Stomach (tissue), 9 donors: ENCODE measurements around the gene PDE9A. TPM values are rescaled to one million over a fixed set of nuclear protein-coding genes. Genes with fewer than 3 reads are reported as not detected.

Experiments used
- DNase-seq, 2 donors: peaks; one replicate each; pipeline versions ENCODE4 v3.0.0 to v3.0.0-alpha.2; 2013 to 2019
- H3K27ac ChIP-seq, 5 donors: fragments of 200-600 bp in 4 of 5; sonication (generic) in 4 of 5; one replicate each; pipeline ENCODE4 v1.5.1; 2013 to 2019; ENCODE audit warnings: mild to moderate bottlenecking in 1 of 5, moderate library complexity in 1 of 5
- H3K27me3 ChIP-seq, 3 donors: fragments of 200-600 bp; sonication (generic); one replicate each; pipeline ENCODE4 v1.5.1; 2017 to 2019; ENCODE audit warnings: mixed run types in 1 of 3
- H3K36me3 ChIP-seq, 4 donors: fragments of 200-600 bp; sonication (generic); 1 replicate in 3 of 4; 2 replicates in 1 of 4; pipeline ENCODE4 v1.5.1; 2016 to 2019
- H3K4me1 ChIP-seq, 4 donors: fragments of 200-600 bp; sonication (generic); one replicate each; pipeline ENCODE4 v1.5.1; 2016 to 2019
- H3K4me3 ChIP-seq, 4 donors: fragments of 200-600 bp; sonication (generic) in 3 of 4; one replicate each; pipeline ENCODE4 v1.5.1; 2016 to 2019; ENCODE audit warnings: mild to moderate bottlenecking in 1 of 4
- H3K9me3 ChIP-seq, 4 donors: fragments of 200-600 bp; sonication (generic); one replicate each; pipeline ENCODE4 v1.5.1; 2016 to 2019
- CTCF ChIP-seq, 7 experiments: fragments of 450-650 bp in 4 of 7; fragments of 200-600 bp in 3 of 7; sonication (generic) in 3 of 7; IDR thresholded peaks; one replicate each; pipeline ENCODE4 v1.5.1; 2016 to 2019; ENCODE audit warnings: antibody characterized with exemption in 7 of 7, control low read depth in 2 of 7, mild to moderate bottlenecking in 1 of 7
- EP300 ChIP-seq: sonication (generic); formaldehyde crosslinking; IDR thresholded peaks from one replicate; pipeline ENCODE4 v1.6.1; 2017; ENCODE audit warnings: antibody characterized with exemption
- POLR2A ChIP-seq, 4 donors: fragments of 450-650 bp; IDR thresholded peaks; one replicate each; pipeline ENCODE4 v1.6.1; 2016; ENCODE audit warnings: antibody characterized with exemption in 4 of 4, control low read depth in 2 of 4, mild to moderate bottlenecking in 1 of 4, moderate library complexity in 1 of 4
- POLR2AphosphoS5 ChIP-seq, 3 donors: sonication (generic); formaldehyde crosslinking; IDR thresholded peaks; one replicate each; pipeline ENCODE4 v1.6.1; 2016; ENCODE audit warnings: antibody characterized with exemption in 3 of 3
- WGBS, 5 donors: extraction: QIAGEN DNeasy Blood & Tissue Kit in 3 of 5; methylation state at CpG; one replicate each; pipeline versions ENCODE4 v1.1.5 to v1.1.7; 2013 to 2018; 5-methylcytosine and 5-hydroxymethylcytosine counted together
- intact Hi-C: fragments of 100-400 bp; cut with DNase I; formaldehyde crosslinking; loops from one replicate; pipeline ENCODE4 v1.15.1; 2023; ENCODE audit warnings: low total_unique reads
- polyA plus RNA-seq, 3 donors: library from polyadenylated mRNA; stranded (reverse); fragments of 200-250 nt; gene quantifications; one replicate each; pipeline ENCODE4 v1.2.3, GENCODE V29; 2013
- total RNA-seq, 5 donors: library from RNA; depleted of rRNA; stranded (reverse); fragments of >200 nt; gene quantifications; one replicate each; pipeline versions ENCODE4 v1.1.0 to v1.2.3, GENCODE V29; 2014 to 2016
- donor health status: healthy with polysubstance abuse.
- donor health status: Bipolar disorder and iron deficiency.
- donor health status: healthy.

Gene PDE9A
- total and polyA plus RNA-seq, 8 donors = 6.4 to 77.1 (median 11.9) TPM

DNA sequence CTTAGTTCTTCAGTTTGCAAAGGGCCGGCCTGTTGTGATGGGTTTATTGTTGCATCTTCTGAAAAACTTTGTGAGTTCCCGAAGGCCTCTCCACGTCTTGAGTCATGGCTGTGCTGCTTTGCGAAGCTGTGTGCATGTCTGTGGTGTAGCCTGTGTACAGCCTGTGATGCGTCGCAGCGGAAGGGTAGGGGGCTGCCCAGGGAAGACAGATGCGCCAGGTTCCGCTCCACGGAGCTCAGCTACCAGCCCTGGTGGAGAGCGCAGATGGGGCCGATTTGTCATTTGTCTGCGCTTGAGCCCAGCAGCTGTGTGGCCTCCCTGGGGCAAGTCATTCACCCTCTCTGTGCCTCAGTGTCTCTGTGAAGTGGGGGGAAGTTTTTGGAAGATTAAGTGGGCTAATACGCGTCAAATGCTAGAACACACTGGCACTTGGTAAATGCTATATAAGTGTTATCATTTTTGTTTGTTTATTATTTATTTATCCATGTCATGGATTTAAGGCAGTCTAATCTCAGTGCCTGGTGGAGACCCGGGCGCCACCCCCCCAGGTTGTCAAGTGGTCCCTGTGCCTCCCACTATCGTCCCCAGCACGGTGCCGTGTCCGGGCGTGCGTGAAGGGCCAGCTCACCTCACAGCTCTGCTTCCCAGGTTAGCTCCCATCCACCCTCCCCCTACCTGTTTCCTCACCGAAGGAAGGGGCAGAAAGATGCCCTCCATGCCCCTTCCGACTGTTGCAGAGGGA, 8.4 kb downstream of the PDE9A start:
- H3K27ac ChIP-seq = no peak overlapping the region
- intact Hi-C loops = no loop called here
- no peak overlapping the region for H3K4me3 ChIP-seq
- TF ChIP-seq CTCF (IDR thresholded peaks at IDR 0.05) = no peak
- TF ChIP-seq EP300 = no peak
- no peak for TF ChIP-seq POLR2AphosphoS5 (IDR thresholded peaks at IDR 0.05)
- no peak for TF ChIP-seq POLR2A (IDR thresholded peaks at IDR 0.05)
- H3K9me3 ChIP-seq = no peaks in the 10 kb centered on the region
- WGBS, 5 donors = 90 to 93% (median 92%) methylated on average over 25 of the region's 25 CpGs
- H3K27me3 ChIP-seq = peaks cover 0 to 17% (median 5%) of the 10 kb centered on the region in 3 donors
- H3K36me3 ChIP-seq = no peaks in the 10 kb centered on the region
- no peak for DNase-seq
- peaks cover 0 to 45% (median 4%) of the 10 kb centered on the region in 4 donors for H3K4me1 ChIP-seq

DNA sequence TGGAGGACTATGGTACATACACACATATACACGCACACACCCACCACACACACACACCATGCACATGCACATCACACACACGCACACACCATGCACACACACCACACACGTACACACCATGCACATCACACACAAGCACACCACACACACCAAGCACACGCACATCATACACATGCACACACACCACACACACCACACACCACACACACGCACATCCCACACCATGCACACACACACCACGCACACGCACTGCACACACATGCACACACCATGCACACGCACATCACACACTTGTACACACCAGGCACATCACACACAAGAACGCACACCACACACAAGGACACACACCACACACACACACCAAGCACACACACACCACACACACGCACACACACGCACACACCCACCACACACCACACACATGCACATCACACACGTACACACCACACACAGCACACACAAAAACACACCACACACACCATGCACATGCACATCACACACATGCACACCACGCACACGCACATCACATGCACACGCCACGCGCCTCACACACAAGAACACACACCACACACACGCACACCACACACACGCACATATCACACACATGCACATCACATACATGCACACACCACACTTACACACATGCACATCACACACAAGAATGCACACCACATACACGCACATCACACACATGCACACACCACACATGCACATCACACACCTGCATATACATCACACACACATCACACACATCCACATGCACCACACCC, 9.2 kb downstream of the PDE9A start:
- 90 to 97% (median 95%) methylated on average over 20 of the region's 20 CpGs for WGBS, 5 donors
- TF ChIP-seq CTCF (IDR thresholded peaks at IDR 0.05) = no peak
- TF ChIP-seq POLR2A (IDR thresholded peaks at IDR 0.05) = no peak
- no peak for TF ChIP-seq EP300
- TF ChIP-seq POLR2AphosphoS5 (IDR thresholded peaks at IDR 0.05) = no peak
- Histone ChIP-seq H3K4me3 (no peak overlapping the region), H3K27me3 (peaks cover 0 to 9% (median 0%) of the 10 kb centered on the region in 3 donors), H3K36me3 (no peaks in the 10 kb centered on the region), H3K4me1 (peaks cover 0 to 45% (median 4%) of the 10 kb centered on the region in 4 donors), H3K27ac (no peak overlapping the region), H3K9me3 (no peaks in the 10 kb centered on the region)
- DNase-seq = no peak
- intact Hi-C loops = no loop called here

GRCh38 chr21:42663200-42663750, 9.9 kb downstream of the PDE9A start:
- Histone ChIP-seq H3K27me3 (peaks cover 0 to 3% (median 0%) of the 10 kb centered on the region in 3 donors), H3K9me3 (no peaks in the 10 kb centered on the region), H3K36me3 (no peaks in the 10 kb centered on the region), H3K4me1 (peaks cover 0 to 45% (median 5%) of the 10 kb centered on the region in 4 donors), H3K27ac (no peak overlapping the region), H3K4me3 (no peak overlapping the region)
- 92 to 97% (median 96%) methylated on average over 11 to 18 of the region's 18 CpGs for WGBS, 5 donors
- intact Hi-C loops = no loop called here
- no peak for DNase-seq
- TF ChIP-seq EP300 (no peak), POLR2AphosphoS5 (IDR thresholded peaks at IDR 0.05) (no peak), CTCF (IDR thresholded peaks at IDR 0.05) (no peak), POLR2A (IDR thresholded peaks at IDR 0.05) (no peak)

GRCh38 chr21:42663860-42664535, 10.6 kb downstream of the PDE9A start:
- Histone ChIP-seq H3K27ac (no peak overlapping the region), H3K4me1 (peaks cover 0 to 50% (median 8%) of the 10 kb centered on the region in 4 donors), H3K4me3 (no peak overlapping the region), H3K36me3 (no peaks in the 10 kb centered on the region), H3K27me3 (no peaks in the 10 kb centered on the region), H3K9me3 (no peaks in the 10 kb centered on the region)
- 86 to 91% (median 88%) methylated on average over 6 to 15 of the region's 15 CpGs for WGBS, 5 donors
- no peak for TF ChIP-seq EP300
- no peak for TF ChIP-seq CTCF (IDR thresholded peaks at IDR 0.05)
- TF ChIP-seq POLR2A (IDR thresholded peaks at IDR 0.05) = no peak
- no peak for TF ChIP-seq POLR2AphosphoS5 (IDR thresholded peaks at IDR 0.05)
- intact Hi-C loops = no loop called here
- no peak for DNase-seq
